ENCODE measurements around the gene DPEP2.

Gene DPEP2

GRCh38 chr16:67989322-67990017, 9.8 kb downstream of the DPEP2 start:
- H3K4me3 ChIP-seq (ENCODE audit: low read length, poor library complexity, severe bottlenecking): no peak overlapping the region
- no peaks in the 10 kb centered on the region for H3K36me3 ChIP-seq (ENCODE audit: insufficient read depth, low read length)
- no peak overlapping the region for H3K9ac ChIP-seq (ENCODE audit: low read depth, low read length, poor library complexity, severe bottlenecking)
- TF ChIP-seq CTCF (conservative IDR thresholded peaks at IDR 0.05; ENCODE audit: low read length): no peak
- TF ChIP-seq EZH2phosphoT487 (IDR thresholded peaks at IDR 0.05; ENCODE audit: borderline replicate concordance): no peak
- H3K4me1 ChIP-seq (ENCODE audit: insufficient read depth, low read length, poor library complexity, severe bottlenecking): peaks cover 15% of the 10 kb centered on the region
- H3K9me2 ChIP-seq (replicated peaks; ENCODE audit: low read depth, low read length): no peaks in the 10 kb centered on the region
- H2AFZ ChIP-seq (ENCODE audit: low read length): no peak overlapping the region
- H3K4me2 ChIP-seq (ENCODE audit: low read depth, low read length, poor library complexity, severe bottlenecking): no peak overlapping the region
- no peaks in the 10 kb centered on the region for H3K9me3 ChIP-seq (ENCODE audit: insufficient read depth, low read depth, low read length)
- H3F3A ChIP-seq (ENCODE audit: low read depth): no peaks in the 10 kb centered on the region
- no peaks in the 10 kb centered on the region for H3K79me2 ChIP-seq (ENCODE audit: insufficient read depth, low read length)
- H4K20me1 ChIP-seq (ENCODE audit: insufficient read depth, low read length, poor library complexity, severe bottlenecking): no peaks in the 10 kb centered on the region
- H3K27me3 ChIP-seq (ENCODE audit: insufficient read depth, low read length, poor library complexity, severe bottlenecking): no peaks in the 10 kb centered on the region

GRCh38 chr16:67988675-67989074, 10.6 kb downstream of the DPEP2 start:
- Histone ChIP-seq H4K20me1 (ENCODE audit: insufficient read depth, low read length, poor library complexity, severe bottlenecking) (no peaks in the 10 kb centered on the region), H3K9me2 (replicated peaks; ENCODE audit: low read depth, low read length) (no peaks in the 10 kb centered on the region), H3K4me1 (ENCODE audit: insufficient read depth, low read length, poor library complexity, severe bottlenecking) (peaks cover 19% of the 10 kb centered on the region), H2AFZ (ENCODE audit: low read length) (no peak overlapping the region), H3K9me3 (ENCODE audit: insufficient read depth, low read depth, low read length) (no peaks in the 10 kb centered on the region), H3K36me3 (ENCODE audit: insufficient read depth, low read length) (no peaks in the 10 kb centered on the region), H3K79me2 (ENCODE audit: insufficient read depth, low read length) (no peaks in the 10 kb centered on the region), H3K9ac (ENCODE audit: low read depth, low read length, poor library complexity, severe bottlenecking) (no peak overlapping the region), H3F3A (ENCODE audit: low read depth) (no peaks in the 10 kb centered on the region), H3K4me2 (ENCODE audit: low read depth, low read length, poor library complexity, severe bottlenecking) (no peak overlapping the region), H3K4me3 (ENCODE audit: low read length, poor library complexity, severe bottlenecking) (no peak overlapping the region), H3K27me3 (ENCODE audit: insufficient read depth, low read length, poor library complexity, severe bottlenecking) (no peaks in the 10 kb centered on the region)
- TF ChIP-seq CTCF (conservative IDR thresholded peaks at IDR 0.05; ENCODE audit: low read length) (no peak), EZH2phosphoT487 (IDR thresholded peaks at IDR 0.05; ENCODE audit: borderline replicate concordance) (no peak)

GRCh38 chr16:67987460-67988160, 11.7 kb downstream of the DPEP2 start:
- H3K4me1 ChIP-seq (ENCODE audit: insufficient read depth, low read length, poor library complexity, severe bottlenecking): peaks cover 19% of the 10 kb centered on the region
- no peaks in the 10 kb centered on the region for H3K36me3 ChIP-seq (ENCODE audit: insufficient read depth, low read length)
- H2AFZ ChIP-seq (ENCODE audit: low read length): no peak overlapping the region
- no peak for TF ChIP-seq EZH2phosphoT487 (IDR thresholded peaks at IDR 0.05; ENCODE audit: borderline replicate concordance)
- no peak for TF ChIP-seq CTCF (conservative IDR thresholded peaks at IDR 0.05; ENCODE audit: low read length)
- no peak overlapping the region for H3K4me2 ChIP-seq (ENCODE audit: low read depth, low read length, poor library complexity, severe bottlenecking)
- no peaks in the 10 kb centered on the region for H3K79me2 ChIP-seq (ENCODE audit: insufficient read depth, low read length)
- H3K4me3 ChIP-seq (ENCODE audit: low read length, poor library complexity, severe bottlenecking): no peak overlapping the region
- H3K9me3 ChIP-seq (ENCODE audit: insufficient read depth, low read depth, low read length): no peaks in the 10 kb centered on the region
- no peak overlapping the region for H3K9ac ChIP-seq (ENCODE audit: low read depth, low read length, poor library complexity, severe bottlenecking)
- H3K9me2 ChIP-seq (replicated peaks; ENCODE audit: low read depth, low read length): no peaks in the 10 kb centered on the region
- no peaks in the 10 kb centered on the region for H3F3A ChIP-seq (ENCODE audit: low read depth)
- no peaks in the 10 kb centered on the region for H3K27me3 ChIP-seq (ENCODE audit: insufficient read depth, low read length, poor library complexity, severe bottlenecking)
- no peaks in the 10 kb centered on the region for H4K20me1 ChIP-seq (ENCODE audit: insufficient read depth, low read length, poor library complexity, severe bottlenecking)

Data from Loucy (cell line).